ENCODE results near the gene CDHR1. TPM values are rescaled to one million over a fixed set of nuclear protein-coding genes. Genes with fewer than 3 reads are reported as not detected.

Gene CDHR1
- total and polyA plus RNA-seq, 2 experiments from 2014 or later, result 3.2 to 6.6 TPM

GRCh38 chr10:84212014-84212413, 17.7 kb downstream of the CDHR1 start (continued):
- TF ChIP-seq ZNF462 (CRISPR knock-in tag; IDR thresholded peaks at IDR 0.05), result no peak
- no peak for TF ChIP-seq ZNF114 (CRISPR knock-in tag; IDR thresholded peaks at IDR 0.05)
- TF ChIP-seq ETS1 (IDR thresholded peaks at IDR 0.05), result no peak
- TF ChIP-seq EZH2phosphoT487 (IDR thresholded peaks at IDR 0.05; ENCODE audit: unreplicated experiment), result no peak
- no peak for TF ChIP-seq EZH2 (IDR thresholded peaks at IDR 0.05; ENCODE audit: low read depth, unreplicated experiment)
- TF ChIP-seq ZNF331 (CRISPR knock-in tag; IDR thresholded peaks at IDR 0.05; ENCODE audit: low read depth), result no peak

GRCh38 chr10:84213076-84213475, 18.7 kb downstream of the CDHR1 start:
- Mint-ChIP-seq H3K4me1 (peaks cover 7% of the 10 kb centered on the region; the same call in 2 of the 3 replicates), H3K36me3 (ENCODE audit: low read depth) (no peaks in the 10 kb centered on the region), H3K27me3 (ENCODE audit: insufficient read depth, low read depth, poor library complexity) (no peaks in the 10 kb centered on the region), H3K27ac (no peak overlapping the region), H3K4me3 (no peak overlapping the region), H3K9me3 (no peaks in the 10 kb centered on the region; the same call in 1 of the 3 replicates)
- DNase-seq (ENCODE audit: low spot score) (no peak), ATAC-seq (no peak)
- H3K36me3 ChIP-seq (ENCODE audit: insufficient read depth), result no peaks in the 10 kb centered on the region
- no peaks in the 10 kb centered on the region for H3K9me2 ChIP-seq (ENCODE audit: insufficient read depth)
- no peaks in the 10 kb centered on the region for H3K27me3 ChIP-seq (ENCODE audit: insufficient read depth)
- no peaks in the 10 kb centered on the region for H3F3A ChIP-seq (replicated peaks; ENCODE audit: low read depth)
- no peaks in the 10 kb centered on the region for H3K79me2 ChIP-seq (replicated peaks; ENCODE audit: insufficient read depth)
- no peak overlapping the region for H3K27ac ChIP-seq (ENCODE audit: low read depth)
- H3K4me2 ChIP-seq, result no peak overlapping the region
- no peak overlapping the region for H2AFZ ChIP-seq
- H3K4me1 ChIP-seq (ENCODE audit: insufficient read depth), result no peaks in the 10 kb centered on the region
- no peaks in the 10 kb centered on the region for H4K20me1 ChIP-seq (replicated peaks; ENCODE audit: insufficient read depth)
- H3K4me3 ChIP-seq, result no peak overlapping the region
- no peak for TF ChIP-seq CREB1 (CRISPR knock-in tag; IDR thresholded peaks at IDR 0.05; ENCODE audit: low read depth)
- no peak for TF ChIP-seq ZNF462 (CRISPR knock-in tag; IDR thresholded peaks at IDR 0.05)

All from GM23338 (cell line).